GM21529 (cell line): ENCODE results near the gene SLC29A3.
"Not testable (repeated sequence)": the region's sequence is repeated elsewhere in the genome, so short reads cannot be mapped to it uniquely, and the experiment has no call there.

Source experiments
- ATAC-seq: cut with Tn5 transposase; IDR thresholded peaks from one replicate; pipeline ENCODE4 v1.9.1; 2021; ENCODE audit not compliant: unreplicated experiment

The SLC29A3 gene

GRCh38 chr10:71283876-71284275, 35.2 kb upstream of the SLC29A3 start:
- ATAC-seq: no peak

- no peak for ATAC-seq
Observed at GRCh38 chr10:71284544-71285179, 34.4 kb upstream of the SLC29A3 start.

- ATAC-seq: no peak
Observed at GRCh38 chr10:71285180-71285545, 33.9 kb upstream of the SLC29A3 start.

GRCh38 chr10:71285986-71286385, 33.1 kb upstream of the SLC29A3 start:
- ATAC-seq: no peak

- no peak for ATAC-seq
Observed at GRCh38 chr10:71286521-71287294, 32.4 kb upstream of the SLC29A3 start.

- ATAC-seq: no peak
Observed at GRCh38 chr10:71287456-71287855, 31.6 kb upstream of the SLC29A3 start.

GRCh38 chr10:71288461-71288860, 30.6 kb upstream of the SLC29A3 start:
- ATAC-seq: no peak

GRCh38 chr10:71289421-71290130, 29.5 kb upstream of the SLC29A3 start:
- ATAC-seq: no peak

GRCh38 chr10:71290331-71290730, 28.7 kb upstream of the SLC29A3 start:
- no peak for ATAC-seq

- ATAC-seq: no peak
Observed at GRCh38 chr10:71290806-71291527, 28.1 kb upstream of the SLC29A3 start.

- no peak for ATAC-seq
Observed at GRCh38 chr10:71291528-71291900, 27.5 kb upstream of the SLC29A3 start.

- ATAC-seq: no peak
Observed at GRCh38 chr10:71292624-71293445, 26.2 kb upstream of the SLC29A3 start.

- ATAC-seq: no peak
Observed at GRCh38 chr10:71293446-71294084, 25.5 kb upstream of the SLC29A3 start.

GRCh38 chr10:71294091-71294561, 24.9 kb upstream of the SLC29A3 start:
- no peak for ATAC-seq

- no peak for ATAC-seq
Observed at GRCh38 chr10:71294856-71295255, 24.2 kb upstream of the SLC29A3 start.

- no peak for ATAC-seq
Observed at GRCh38 chr10:71295641-71296040, 23.4 kb upstream of the SLC29A3 start.

GRCh38 chr10:71296086-71296485, 23.0 kb upstream of the SLC29A3 start:
- no peak for ATAC-seq

GRCh38 chr10:71296811-71297210, 22.2 kb upstream of the SLC29A3 start:
- ATAC-seq: not testable (repeated sequence)

- no peak for ATAC-seq
Observed at GRCh38 chr10:71297343-71297742, 21.7 kb upstream of the SLC29A3 start.
